ENCODE results near the gene SNRNP40.

Gene SNRNP40

DNA sequence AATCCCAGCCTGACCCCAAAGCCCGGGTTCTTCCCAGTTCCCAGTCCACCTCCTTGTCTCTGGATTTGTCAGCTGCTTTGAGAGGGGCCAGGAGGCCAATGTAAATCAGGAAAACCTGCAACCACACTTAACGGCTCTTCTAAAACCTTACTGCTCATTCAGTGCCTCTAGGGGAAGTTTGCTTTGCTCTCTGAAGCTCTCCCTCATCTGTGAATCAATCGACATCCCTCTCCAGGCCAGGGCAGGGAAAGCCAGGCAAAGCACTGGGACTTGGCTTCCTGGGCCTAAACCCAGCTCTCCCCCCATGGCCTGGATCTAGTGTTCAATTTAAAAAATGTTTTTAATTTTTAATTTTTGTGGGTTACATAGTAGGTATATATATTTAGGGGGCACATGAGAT, 66.2 kb downstream of the SNRNP40 start:
- no peak for TF ChIP-seq ZFX (IDR thresholded peaks at IDR 0.05; ENCODE audit: borderline replicate concordance)
- TF ChIP-seq, protein P1, sequence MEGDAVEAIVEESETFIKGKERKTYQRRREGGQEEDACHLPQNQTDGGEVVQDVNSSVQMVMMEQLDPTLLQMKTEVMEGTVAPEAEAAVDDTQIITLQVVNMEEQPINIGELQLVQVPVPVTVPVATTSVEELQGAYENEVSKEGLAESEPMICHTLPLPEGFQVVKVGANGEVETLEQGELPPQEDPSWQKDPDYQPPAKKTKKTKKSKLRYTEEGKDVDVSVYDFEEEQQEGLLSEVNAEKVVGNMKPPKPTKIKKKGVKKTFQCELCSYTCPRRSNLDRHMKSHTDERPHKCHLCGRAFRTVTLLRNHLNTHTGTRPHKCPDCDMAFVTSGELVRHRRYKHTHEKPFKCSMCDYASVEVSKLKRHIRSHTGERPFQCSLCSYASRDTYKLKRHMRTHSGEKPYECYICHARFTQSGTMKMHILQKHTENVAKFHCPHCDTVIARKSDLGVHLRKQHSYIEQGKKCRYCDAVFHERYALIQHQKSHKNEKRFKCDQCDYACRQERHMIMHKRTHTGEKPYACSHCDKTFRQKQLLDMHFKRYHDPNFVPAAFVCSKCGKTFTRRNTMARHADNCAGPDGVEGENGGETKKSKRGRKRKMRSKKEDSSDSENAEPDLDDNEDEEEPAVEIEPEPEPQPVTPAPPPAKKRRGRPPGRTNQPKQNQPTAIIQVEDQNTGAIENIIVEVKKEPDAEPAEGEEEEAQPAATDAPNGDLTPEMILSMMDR (IDR thresholded peaks at IDR 0.05), result no peak

DNA sequence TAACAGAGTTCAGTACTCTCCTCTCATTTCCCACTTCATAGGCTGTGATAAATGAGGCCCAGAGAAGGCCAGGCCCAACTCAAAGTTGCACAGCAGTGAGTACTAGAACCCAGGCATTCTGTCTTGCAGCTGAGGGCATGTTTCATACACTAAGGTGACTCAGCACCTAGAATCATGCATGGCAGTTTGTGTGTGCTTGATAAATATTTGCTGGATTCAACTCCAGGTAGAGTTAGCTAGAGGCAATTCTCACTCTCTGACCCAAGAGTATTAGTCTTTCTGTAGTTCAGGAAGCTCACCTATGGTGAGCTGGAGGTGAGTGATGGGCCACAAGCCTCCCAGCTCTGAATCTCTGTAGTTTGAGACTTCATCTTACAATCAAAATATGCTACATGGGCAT, 67.6 kb downstream of the SNRNP40 start:
- TF ChIP-seq, protein P1 (IDR thresholded peaks at IDR 0.05), result no peak
- no peak for TF ChIP-seq ZFX (IDR thresholded peaks at IDR 0.05; ENCODE audit: borderline replicate concordance)
- peak overlapping the region; percentile 39 for H3K27ac ChIP-seq

More for the DNA sequence above, 66.2 kb downstream of the SNRNP40 start:
- H3K27ac ChIP-seq, result no peak overlapping the region

DNA sequence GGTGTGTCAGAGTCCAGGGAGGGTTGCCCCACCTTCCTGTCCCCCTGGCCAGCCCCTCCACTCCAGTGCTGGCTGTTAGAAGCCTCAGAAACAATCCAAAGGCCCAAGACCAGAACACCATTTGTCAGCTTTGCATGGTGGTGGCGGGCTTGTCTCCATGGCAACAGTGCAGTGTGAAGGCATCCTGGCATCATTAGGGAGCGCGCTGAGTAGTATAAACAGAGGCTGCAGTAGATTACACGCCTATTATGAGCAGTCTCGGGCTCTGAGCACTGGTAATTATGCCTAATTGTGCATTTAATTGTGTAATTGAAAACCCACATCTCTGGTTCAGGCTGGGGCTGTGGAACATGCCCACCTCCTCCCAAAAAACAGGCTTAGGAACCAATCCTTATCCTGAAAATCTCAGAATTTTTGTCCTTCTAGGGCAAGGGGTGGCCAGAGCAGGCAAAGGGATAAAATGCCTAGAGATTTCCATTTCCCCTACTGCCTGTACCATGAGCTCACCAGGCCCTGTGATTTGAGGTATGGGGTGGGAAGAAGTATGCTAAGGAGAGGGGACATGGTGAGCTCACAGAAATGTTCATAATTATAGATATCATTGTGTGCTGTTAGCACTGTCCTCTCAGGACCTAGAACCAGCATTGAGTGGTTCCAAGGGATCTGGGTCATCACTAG, 68.6 kb downstream of the SNRNP40 start:
- H3K27ac ChIP-seq, result no peak overlapping the region
- TF ChIP-seq ZFX (IDR thresholded peaks at IDR 0.05; ENCODE audit: borderline replicate concordance), result no peak
- TF ChIP-seq, protein P1 (IDR thresholded peaks at IDR 0.05), result no peak

GRCh38 chr1:31224068-31224467, 72.5 kb downstream of the SNRNP40 start:
- H3K27ac ChIP-seq, result no peak overlapping the region

DNA sequence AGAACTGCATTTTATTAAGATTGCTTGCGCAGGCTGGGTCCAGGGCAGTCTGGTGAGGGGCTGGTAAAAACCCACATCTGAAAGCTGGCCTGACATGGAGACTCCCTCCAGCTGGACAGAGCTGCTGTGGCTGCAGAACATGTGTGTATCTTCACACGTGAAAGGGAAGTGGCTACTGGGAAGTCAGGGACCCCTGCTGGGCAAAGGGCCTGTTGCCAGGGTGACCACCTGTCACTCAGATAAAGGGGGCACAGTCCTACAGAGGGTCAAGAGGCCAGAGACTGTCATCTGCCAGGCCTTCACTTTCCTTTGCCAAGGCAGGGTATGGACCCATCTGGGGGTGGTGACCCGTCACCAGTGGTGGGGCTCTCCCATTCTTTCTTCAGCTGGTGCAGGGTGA, 74.4 kb downstream of the SNRNP40 start:
- H3K27ac ChIP-seq, result no peak overlapping the region
- TF ChIP-seq, protein P1 (IDR thresholded peaks at IDR 0.05), result no peak
- TF ChIP-seq ZFX (IDR thresholded peaks at IDR 0.05; ENCODE audit: borderline replicate concordance), result no peak

More at GRCh38 chr1:31224068-31224467, 72.5 kb downstream of the SNRNP40 start:
- TF ChIP-seq, protein P1 (IDR thresholded peaks at IDR 0.05), result no peak
- no peak for TF ChIP-seq ZFX (IDR thresholded peaks at IDR 0.05; ENCODE audit: borderline replicate concordance)

- TF ChIP-seq ZFX (IDR thresholded peaks at IDR 0.05; ENCODE audit: borderline replicate concordance), result no peak
- TF ChIP-seq, protein P1 (IDR thresholded peaks at IDR 0.05), result no peak
- no peak overlapping the region for H3K27ac ChIP-seq
Observed at GRCh38 chr1:31221072-31221471, 75.5 kb downstream of the SNRNP40 start.

DNA sequence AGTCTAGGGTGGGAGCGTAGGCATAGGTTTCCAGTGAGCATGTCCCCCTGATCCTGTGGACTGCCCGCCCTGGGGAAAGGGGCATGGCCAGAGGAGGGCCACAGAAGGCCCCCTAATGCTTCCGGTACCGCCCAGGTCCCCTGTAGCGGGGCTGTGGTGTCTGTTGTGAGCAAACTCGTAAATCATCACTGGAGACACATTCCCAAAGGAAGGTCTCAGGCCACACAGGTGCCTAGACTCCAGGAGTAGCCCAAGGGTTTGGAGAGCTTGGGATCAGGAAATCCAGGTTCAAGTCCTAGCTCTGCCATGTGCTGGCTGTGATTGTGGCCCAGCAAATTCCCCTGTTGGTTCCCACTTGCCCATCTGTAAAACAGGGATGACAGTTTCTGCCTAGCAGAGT, 77.1 kb downstream of the SNRNP40 start:
- no peak overlapping the region for H3K27ac ChIP-seq
- TF ChIP-seq ZFX (IDR thresholded peaks at IDR 0.05; ENCODE audit: borderline replicate concordance), result no peak
- TF ChIP-seq, protein P1 (IDR thresholded peaks at IDR 0.05), result no peak

Data from 22Rv1 (cell line).